Keratinocyte (primary cell): Measurements from ENCODE around the gene NR2F1.

Experiments
- EZH2 ChIP-seq: IDR thresholded peaks from one replicate; pipeline ENCODE4 v1.6.1; 2012; ENCODE audit warnings: inconsistent platforms, mild to moderate bottlenecking, low read length, moderate library complexity
- TF ChIP-seq, protein P1 (sequence below), 3 experiments: IDR thresholded peaks in 1 of 3; conservative IDR thresholded peaks in 1 of 3; optimal IDR thresholded peaks in 1 of 3; 2 replicates in 2 of 3; 3 replicates in 1 of 3; pipeline versions ENCODE3 to v1.5.1; 2011; ENCODE audit warnings: low read length in 3 of 3, mild to moderate bottlenecking in 3 of 3, moderate library complexity in 2 of 3, control low read depth in 1 of 3, inconsistent platforms in 1 of 3; ENCODE audit not compliant: insufficient read depth in 2 of 3; ENCODE audit errors: extremely low read depth in 1 of 3

DNA sequence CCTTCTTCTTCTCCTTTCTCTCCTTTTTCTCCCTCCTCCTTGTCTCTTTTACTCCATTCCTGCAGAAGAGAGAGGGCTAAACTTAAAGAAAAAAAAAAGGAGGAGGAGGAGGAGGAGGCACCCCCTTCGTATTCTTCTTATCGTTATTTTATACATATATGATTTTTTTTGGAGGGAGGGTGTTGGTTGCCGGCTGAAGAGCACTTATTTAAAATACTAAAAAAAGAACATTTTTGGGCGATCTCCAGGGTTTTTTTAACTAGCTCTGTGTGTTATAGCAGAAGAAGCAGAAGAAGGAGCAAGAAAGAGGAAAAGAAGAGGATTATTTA lies 381 bp downstream of the NR2F1 start:
- TF ChIP-seq, protein P1, sequence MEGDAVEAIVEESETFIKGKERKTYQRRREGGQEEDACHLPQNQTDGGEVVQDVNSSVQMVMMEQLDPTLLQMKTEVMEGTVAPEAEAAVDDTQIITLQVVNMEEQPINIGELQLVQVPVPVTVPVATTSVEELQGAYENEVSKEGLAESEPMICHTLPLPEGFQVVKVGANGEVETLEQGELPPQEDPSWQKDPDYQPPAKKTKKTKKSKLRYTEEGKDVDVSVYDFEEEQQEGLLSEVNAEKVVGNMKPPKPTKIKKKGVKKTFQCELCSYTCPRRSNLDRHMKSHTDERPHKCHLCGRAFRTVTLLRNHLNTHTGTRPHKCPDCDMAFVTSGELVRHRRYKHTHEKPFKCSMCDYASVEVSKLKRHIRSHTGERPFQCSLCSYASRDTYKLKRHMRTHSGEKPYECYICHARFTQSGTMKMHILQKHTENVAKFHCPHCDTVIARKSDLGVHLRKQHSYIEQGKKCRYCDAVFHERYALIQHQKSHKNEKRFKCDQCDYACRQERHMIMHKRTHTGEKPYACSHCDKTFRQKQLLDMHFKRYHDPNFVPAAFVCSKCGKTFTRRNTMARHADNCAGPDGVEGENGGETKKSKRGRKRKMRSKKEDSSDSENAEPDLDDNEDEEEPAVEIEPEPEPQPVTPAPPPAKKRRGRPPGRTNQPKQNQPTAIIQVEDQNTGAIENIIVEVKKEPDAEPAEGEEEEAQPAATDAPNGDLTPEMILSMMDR (optimal IDR thresholded peaks at IDR 0.05 in 1 of 3, IDR thresholded peaks at IDR 0.05 in 1 of 3, conservative IDR thresholded peaks at IDR 0.05 in 1 of 3; ENCODE audit: extremely low read depth in 1 of 3, insufficient read depth in 2 of 3, low read length in 3 of 3), result no peak
- TF ChIP-seq EZH2, result no peak
